Choroid plexus epithelial cell (primary cell): ENCODE measurements around the gene DAZ2.
"Not testable (repeated sequence)": the region's sequence is repeated elsewhere in the genome, so short reads cannot be mapped to it uniquely, and the experiment has no call there.

ENCODE experiments used
- DNase-seq: peaks from one replicate; pipeline ENCODE4 v3.0.0-alpha.2; 2010; ENCODE audit warnings: low read depth
- H3K4me3 ChIP-seq: 2 replicates; pipeline ENCODE4 v1.5.1; 2011; ENCODE audit warnings: low read depth, mild to moderate bottlenecking, control low read depth, low read length, moderate library complexity

DAZ2 gene

GRCh38 chrY:23219233-23219632 lies at the start of gene DAZ2:
Gene DAZ2, plus strand, starts transcription at chrY:23219533. Its CDS starts 208 bp downstream, at chrY:23219741.
- not testable (repeated sequence) for DNase-seq, H3K4me3 ChIP-seq

GRCh38 chrY:23198908-23199307 lies 20.4 kb upstream of the DAZ2 start, which contains the start of gene DAZ1:
Gene DAZ1, minus strand, starts transcription at chrY:23199008. Its CDS starts 208 bp downstream, at chrY:23198800.
- H3K4me3 ChIP-seq = not testable (repeated sequence)

GRCh38 chrY:23207455-23207854 lies 11.9 kb upstream of the DAZ2 start:
- not testable (repeated sequence) for DNase-seq, H3K4me3 ChIP-seq

More at GRCh38 chrY:23198908-23199307, 20.4 kb upstream of the DAZ2 start, which contains the start of gene DAZ1:
- not testable (repeated sequence) for DNase-seq

- not testable (repeated sequence) for DNase-seq, H3K4me3 ChIP-seq
Observed at GRCh38 chrY:23209802-23210495, 9.4 kb upstream of the DAZ2 start.

GRCh38 chrY:23210681-23211080 lies 8.7 kb upstream of the DAZ2 start:
- DNase-seq, H3K4me3 ChIP-seq: not testable (repeated sequence)
